Kidney glomerular epithelial cell (primary cell): ENCODE data around the gene ZNF830.
"Not testable (repeated sequence)": the region's sequence is repeated elsewhere in the genome, so short reads cannot be mapped to it uniquely, and the experiment has no call there.

Source experiments
- DNase-seq: peaks from one replicate; lab custom pipeline; 2025; lab: John Stamatoyannopoulos, UW

Gene ZNF830, protein sequence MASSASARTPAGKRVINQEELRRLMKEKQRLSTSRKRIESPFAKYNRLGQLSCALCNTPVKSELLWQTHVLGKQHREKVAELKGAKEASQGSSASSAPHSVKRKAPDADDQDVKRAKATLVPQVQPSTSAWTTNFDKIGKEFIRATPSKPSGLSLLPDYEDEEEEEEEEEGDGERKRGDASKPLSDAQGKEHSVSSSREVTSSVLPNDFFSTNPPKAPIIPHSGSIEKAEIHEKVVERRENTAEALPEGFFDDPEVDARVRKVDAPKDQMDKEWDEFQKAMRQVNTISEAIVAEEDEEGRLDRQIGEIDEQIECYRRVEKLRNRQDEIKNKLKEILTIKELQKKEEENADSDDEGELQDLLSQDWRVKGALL

DNA sequence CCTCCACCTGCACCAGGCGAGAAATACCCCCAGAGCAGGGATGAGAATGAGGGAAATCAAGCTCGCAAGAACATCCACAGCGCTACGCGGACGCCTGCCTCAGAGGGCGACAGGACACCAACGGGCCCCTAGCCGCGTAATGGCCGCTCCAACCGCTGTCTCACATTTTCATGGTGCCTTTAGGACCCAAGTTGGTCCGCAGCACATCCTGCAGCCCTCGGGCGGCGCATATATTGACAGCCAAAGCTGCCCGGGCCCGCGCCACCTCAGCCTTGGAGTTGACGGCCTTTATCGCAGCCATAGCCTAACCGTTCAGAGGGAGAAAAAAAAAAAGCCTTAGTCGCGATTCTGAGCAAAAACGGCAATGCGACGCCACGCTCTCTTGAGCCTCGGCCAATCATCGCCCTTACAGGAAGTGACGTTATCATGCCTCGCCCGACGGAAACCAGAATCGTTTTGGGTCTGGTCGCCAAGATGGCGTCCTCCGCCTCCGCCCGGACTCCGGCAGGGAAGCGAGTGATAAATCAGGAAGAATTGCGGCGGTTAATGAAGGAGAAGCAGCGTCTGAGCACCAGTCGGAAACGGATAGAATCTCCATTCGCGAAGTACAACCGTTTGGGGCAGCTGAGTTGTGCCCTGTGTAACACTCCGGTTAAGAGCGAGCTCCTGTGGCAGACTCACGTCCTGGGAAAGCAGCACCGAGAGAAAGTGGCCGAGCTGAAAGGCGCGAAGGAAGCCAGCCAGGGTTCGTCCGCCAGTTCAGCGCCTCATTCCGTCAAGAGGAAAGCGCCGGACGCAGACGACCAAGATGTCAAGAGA lies at the start of gene ZNF830, which contains the start of gene CCT6B:
TSS of gene ZNF830 (plus strand) at position 448 of the 819 bp plus-strand sequence. CDS start at position 475, 27 bp downstream.
TSS of gene CCT6B (minus strand) at position 368 of the 819 bp plus-strand sequence. CDS start at position 301, 67 bp downstream.
- DNase-seq, result peak; percentile 87

DNA sequence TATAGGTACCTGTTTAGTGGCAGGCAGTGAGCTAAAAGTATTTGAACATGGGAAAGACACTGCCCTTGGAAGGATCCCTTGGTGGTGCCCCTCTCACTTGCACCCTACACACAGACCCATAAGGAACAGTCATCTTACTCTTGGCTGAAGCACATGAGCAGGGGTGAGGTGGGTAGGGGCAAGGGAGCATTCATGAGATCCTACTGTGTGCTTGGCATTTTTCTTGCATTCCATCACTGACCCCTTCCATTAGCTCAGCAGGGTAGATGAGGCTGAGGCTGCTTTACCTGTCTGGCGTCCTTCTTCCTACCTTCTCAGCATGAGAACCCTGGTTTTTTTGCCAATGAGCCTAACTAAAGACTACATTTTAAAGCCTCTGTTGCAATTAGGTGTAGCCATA lies 48.3 kb upstream of the ZNF830 start:
- no peak for DNase-seq

DNA sequence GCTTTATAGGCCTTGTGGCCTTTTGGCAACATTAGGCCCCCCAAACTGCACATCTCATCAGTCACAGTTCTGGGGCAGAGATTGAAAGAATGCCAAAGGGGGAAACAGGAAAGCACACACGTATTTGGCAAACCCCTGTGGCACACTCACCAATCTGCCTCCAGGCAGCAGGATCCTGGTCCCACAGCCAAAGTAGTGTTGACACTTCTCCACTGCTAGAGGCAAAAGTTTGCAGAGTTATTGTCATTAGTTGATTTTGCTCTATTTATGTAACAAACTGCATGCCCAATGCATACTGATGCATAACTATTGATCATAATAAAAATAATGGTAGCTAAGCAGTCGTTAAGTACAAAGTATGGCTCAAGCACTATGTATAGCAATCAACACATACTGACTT lies 45.2 kb upstream of the ZNF830 start:
- no peak for DNase-seq

DNA sequence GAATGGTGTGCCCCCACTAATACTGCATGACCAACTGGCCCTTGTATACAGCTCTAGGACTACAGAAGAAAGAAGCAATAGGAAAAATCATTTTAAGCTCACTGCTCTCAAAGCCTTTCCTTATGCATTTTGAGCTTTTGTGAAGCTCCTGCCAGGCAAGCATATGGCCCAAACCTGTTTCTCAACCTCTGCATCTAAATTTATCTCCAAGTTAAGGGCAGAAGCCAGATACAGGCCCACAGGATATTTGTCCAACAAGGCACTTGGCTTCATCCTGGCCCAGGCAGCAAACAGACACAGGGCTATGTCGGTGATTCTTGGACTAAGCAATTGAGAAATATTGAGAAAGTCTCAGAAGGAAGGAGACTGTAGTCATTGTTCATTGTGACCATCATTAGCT lies 44.0 kb upstream of the ZNF830 start:
- no peak for DNase-seq

DNA sequence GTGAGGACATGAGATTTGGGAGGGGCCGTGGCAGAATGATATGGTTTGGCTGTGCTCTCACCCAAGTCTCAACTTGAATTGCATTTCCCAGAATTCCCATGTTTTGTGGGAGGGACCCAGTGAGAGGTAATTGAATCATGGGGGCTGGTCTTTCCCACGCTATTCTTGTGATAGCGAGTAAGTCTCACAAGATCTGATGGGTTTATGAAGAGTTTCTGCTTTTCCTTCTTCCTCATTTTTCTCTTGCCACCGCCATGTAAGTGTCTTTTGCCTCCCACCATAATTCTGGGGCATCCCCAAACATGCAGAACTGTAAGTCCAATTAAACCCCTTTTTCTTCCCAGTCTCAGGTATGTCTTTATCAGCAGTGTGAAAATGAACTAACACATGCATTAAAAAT lies 40.7 kb upstream of the ZNF830 start:
- no peak for DNase-seq

DNA sequence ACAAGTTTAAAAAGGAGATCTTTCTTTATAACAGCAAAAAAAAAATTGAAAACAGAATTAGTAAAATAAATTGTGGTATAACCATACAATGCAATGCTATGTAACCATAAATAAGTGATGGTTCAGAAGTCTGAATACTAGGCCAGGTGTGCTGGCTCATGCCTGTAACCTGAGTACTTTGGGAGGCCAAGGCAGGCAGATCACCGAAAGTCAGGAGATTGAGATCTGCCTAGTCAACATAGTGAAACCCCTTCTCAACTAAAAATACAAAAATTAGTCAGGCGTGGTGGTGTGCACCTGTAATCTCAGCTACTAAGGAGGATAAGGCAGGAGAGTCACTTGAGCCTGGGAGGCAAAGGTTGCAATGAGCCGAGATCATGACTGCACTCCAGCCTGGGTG lies 34.7 kb upstream of the ZNF830 start:
- DNase-seq, result no peak

DNA sequence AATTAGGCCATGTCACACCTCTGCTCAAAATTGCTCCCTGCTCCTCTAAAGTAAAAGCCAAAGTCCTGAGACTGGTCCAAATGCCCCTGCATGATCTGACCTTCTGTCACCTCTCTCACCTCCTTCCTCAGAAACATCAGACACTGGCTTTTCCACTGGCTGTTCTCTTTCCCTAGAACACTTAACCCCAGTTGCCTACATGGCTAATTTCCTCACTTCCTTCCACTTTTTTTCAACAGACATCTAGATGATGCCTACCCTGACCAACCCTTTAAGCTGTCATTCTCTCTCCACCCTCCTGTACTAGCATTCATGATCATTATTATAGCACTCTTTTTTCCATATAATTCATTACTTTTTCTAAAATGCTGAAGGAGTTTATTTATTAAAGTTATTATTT lies 31.1 kb upstream of the ZNF830 start:
- no peak for DNase-seq

DNA sequence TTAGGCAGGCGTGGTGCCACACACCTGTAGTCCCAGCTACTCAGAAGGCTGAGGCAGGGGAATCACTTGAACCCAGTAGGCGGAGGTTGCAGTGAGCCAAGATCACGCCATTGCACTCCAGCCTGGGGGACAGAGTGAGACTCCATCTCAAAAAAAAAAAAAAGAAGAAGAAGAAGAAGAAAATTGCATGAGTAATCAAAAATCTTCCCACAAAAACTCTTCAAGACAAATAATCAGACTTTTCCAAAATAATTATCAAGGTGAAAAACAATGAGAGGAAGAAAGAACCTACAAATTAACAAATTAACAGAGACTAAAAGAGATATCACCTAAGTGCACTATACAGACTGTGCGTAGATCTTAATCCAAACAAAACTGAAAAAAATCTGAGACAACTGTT lies 10.6 kb upstream of the ZNF830 start:
- not testable (repeated sequence) for DNase-seq

DNA sequence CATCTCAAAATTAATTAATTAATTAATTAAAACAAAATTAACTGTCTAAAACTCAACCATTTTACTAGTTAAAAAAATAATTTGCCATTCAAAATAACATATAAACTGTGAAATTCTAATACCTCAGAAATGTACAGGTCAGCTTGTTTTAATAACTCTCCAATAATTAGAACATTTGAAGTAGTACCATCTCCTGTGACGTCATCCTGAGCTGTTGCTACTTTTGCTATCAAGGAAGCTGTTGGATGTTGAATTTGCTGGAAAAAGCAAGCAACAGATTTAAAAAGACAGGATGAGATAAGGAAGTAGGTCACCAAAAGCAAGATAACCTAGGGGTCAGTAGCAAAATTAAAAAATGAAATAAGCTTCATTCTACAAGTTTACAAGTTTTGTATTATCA lies 2.9 kb upstream of the ZNF830 start:
- DNase-seq, result no peak

DNA sequence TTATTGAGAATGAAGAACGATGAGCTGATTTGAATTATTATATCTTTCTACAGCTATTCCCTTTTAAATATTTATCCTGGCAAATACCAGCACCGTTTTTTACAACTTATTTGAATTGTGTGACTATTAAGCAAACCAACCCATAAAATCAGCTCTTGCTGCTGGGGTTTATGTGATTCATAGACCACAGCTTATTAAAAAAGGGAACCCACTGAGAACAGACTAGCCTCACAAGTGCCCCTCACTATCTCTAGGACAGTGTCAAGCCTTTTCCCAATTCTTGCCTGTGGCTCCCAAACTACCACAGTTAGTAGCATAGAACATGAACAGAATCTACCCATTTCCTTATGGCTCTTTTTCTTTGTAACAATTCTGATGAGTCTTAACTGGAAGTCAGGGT lies 12.8 kb downstream of the ZNF830 start:
- no peak for DNase-seq

DNA sequence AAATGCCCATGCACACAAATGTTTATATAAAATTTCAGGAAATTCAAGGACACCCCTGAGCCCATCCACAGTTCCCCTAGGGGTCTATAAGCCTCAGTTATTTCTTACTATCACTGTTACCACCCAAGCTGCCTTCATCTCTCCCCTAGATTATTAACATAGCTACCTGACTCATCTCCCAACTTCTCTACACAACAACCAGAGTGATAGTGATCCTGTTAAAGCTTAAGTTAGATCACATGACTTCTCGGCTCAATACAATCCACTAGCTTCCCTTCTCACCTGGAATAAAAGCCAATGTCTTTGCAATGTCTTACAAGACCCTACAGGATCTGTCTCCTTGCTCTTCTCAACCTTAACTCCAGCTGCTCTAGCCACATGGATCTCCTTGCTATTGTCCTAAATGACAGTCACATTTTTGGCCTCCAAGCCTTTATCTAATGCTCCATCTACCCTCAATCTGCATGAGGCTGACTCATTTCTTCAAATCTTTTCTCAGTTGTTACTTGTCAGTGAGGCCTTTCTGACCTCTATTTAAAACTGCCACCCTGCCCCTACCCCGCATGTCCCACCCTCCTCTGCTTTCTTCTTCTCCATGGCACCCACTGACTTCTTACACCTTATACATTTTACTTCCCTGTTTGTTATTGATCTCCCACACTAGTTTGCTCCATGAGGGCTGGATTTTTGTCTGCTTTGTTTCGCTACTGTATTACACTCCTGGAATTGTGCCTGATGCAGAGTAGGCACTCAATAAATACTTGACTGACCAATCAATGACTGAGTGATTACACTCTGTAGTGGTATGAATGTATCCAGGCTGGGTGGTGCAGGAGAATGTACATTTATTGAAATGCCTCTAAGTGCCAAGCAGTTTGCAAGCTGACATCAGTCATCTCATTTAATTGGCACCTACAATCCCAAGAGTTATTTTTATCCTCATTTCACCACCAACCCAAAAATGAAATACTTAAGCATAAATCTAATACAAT lies 13.8 kb downstream of the ZNF830 start:
- DNase-seq, result no peak

DNA sequence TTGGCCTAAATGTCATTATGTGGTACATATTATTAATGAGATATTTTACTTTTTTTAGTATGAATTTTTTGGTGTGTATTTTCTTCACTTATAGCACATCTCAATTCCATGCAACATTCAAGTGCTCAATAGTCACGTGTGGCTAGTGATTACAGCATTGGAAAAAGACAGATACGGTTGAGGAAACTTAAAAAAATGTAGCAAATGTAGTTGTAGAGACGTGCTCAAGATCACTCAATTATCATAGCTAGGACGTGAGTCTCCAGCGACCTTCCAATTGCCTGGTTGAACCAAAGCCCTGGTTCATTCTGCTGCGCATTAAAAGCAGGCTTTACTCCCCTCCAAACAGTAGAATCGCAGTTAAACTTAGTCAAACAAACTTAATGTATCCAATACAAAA lies 17.8 kb downstream of the ZNF830 start:
- DNase-seq, result no peak

DNA sequence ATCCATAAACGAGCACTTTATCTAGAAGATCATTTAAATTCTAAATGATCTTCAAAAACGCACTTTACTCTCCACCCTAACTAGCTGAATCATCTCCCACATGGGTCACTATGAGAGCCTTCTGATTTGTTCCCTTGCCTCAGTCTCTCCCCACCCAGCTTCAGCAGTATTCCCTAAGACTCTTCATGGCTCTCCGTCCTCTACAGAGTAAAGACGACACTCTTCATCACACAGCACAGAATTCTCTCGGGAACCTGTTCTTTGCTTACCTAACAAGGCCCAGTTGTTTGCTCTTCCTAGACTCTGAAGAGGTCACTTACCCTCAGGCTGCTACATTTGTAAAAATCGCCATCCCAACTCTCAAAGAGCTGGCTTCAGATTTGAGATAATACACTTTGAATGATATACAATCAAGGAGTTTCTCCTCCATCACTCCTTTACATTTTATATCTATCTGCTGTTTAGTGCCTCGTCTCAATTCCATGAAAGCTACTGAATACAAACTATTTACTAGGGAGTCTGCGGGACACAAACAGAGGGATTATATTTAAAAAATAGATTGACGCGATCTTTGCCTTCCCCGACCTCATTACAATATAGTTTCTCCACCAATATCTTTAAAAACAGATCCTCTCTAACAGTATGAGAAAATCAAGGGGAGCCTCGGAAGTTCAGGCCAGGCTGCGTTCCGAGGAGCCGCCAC lies 18.5 kb downstream of the ZNF830 start:
- no peak for DNase-seq

DNA sequence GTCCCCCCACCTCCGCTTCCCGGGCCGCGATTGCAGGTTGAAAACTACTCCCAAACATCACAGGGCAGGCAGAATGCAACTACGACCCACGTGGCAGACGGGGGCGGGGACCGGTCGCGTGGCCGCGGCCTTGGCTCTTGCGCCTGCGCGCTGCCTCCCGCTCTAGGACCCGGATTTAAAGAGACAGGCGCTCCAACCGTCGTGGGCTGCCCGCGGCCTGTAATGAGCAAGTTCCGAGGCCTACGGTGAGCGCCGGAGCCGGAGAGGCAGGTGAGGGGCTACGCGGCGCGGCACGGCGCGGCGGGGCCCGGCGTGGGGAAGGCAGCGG lies 19.0 kb downstream of the ZNF830 start, which contains the start of gene LIG3:
TSS of gene LIG3 (plus strand) at position 160 of the 328 bp plus-strand sequence. CDS start 2,494 bp downstream, outside the sequence.
- DNase-seq, result peak; percentile 89

DNA sequence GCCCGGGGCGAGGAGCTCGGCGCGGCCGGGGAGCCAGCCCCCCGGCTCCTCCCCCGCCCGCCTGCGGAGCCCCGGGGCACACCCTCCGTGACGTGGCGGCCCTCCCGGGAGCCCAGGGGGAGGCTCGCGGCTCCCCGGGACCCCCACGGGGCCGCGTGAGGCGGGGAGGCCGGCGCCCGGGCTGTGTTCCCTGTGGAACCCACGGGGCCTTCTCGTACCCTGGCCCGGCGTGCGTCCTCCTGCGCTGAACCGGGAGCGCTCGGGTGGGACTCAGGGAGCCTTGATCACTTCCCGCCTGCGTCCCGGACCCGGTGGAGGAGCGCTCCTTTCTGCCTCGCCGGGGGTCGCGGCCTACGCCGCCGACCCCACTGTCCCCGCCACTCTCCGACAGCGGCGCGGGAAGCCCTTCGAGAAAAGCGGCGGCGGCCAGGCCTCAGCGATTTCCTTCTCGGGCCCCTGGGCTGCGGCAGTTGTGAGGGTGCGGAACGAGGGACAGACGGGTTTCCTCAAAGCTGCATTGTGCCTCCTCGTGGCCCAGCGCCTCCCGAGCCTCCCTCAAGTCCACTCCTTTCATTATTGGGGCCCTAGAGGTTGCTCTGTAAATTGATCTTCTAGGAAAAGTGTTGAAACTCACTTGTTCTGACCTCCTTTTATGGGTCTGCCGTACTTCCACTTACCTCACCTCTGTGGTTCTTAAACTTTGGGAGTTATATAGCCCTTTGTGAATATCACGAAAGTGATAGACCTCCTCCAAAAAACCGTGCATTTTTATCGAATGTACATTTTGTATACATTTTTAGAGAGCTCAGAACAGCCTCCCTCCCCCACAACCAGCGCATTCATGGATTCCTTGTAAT lies 19.6 kb downstream of the ZNF830 start:
- peak; percentile 40 for DNase-seq

DNA sequence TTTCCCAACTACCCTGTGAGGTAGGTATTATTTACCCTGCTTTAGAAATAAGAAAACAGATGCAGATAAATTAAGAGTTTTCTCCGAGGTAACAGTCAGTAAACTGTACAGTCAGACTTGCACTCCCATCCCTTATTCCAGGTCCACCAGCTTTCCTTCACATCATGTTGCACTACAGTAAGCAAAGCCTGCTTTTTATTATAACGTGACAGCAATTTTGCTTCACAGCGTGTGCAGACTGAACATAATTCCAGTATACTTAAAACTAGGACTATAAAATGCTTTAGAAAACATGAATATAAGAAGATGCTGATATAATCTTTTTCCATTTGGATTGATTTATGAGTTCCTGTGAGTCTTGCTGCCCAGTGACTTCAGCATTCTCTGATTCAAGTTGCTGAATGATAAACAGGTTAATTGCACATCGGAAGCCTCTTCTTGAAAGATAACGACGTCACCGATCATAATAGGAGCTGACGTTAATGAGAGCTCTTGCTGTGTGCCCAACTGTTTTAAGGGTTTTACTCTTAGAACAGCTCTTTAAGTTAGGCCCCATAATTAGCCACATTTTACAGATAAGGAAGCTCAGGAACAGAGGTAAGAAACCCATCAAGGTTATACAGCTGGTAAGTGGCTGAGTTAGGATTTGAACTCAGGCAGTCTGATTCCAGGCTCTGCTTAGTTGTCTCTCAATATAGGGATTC lies 20.4 kb downstream of the ZNF830 start:
- peak; percentile 48 for DNase-seq

DNA sequence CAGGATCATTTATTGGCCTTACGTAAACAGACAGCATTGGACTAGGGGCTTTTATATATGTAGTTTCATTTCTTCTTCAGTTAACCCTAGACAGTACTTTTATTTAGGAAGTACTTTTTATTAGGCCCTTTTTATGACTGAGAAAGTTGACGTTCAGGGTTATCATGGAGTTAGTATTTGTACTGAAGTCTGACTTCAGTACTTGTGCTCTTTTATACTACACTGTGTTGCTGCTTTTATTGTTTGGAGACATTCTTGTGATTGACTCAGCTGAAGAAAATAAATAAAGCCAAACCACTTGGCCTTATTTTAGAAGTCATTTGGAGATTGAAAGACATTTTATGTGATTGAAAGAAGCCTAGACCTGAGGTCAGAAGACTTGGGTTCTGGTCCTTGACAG lies 25.9 kb downstream of the ZNF830 start:
- DNase-seq, result no peak

DNA sequence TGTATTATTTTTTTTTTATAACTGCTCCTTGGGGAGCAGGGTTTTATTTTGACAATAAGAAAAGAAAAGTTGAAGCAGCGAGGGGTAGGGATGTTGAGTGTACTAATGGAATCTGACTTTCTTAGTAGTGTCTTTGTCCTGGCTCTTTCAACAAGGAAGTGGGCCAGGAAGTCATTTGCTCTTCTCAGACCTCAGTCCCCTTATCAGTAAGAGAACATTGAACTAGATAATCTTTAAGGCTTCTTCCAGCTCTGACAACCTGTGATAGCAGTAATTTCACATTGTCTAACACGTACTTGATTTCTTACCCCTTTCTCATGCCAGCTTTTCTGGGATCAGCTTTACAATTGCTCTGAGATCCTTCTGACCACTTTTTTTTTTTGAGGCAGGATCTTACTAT lies 27.3 kb downstream of the ZNF830 start:
- no peak for DNase-seq

DNA sequence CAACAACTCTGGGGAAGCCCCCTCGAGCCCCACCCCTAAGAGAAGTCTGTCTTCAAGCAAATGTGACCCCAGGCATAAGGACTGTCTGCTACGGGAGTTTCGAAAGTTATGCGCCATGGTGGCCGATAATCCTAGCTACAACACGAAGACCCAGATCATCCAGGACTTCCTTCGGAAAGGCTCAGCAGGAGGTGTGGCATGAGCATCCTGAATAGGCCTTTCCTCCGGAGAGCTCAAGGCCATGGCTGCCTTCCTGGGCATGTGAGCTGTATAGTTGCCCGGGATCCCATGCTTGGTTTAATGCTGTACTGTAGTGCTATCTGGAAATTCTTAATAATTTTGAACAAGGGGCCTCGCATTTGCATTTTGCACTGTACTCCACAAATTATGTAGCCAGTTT lies 28.1 kb downstream of the ZNF830 start:
- DNase-seq, result no peak

DNA sequence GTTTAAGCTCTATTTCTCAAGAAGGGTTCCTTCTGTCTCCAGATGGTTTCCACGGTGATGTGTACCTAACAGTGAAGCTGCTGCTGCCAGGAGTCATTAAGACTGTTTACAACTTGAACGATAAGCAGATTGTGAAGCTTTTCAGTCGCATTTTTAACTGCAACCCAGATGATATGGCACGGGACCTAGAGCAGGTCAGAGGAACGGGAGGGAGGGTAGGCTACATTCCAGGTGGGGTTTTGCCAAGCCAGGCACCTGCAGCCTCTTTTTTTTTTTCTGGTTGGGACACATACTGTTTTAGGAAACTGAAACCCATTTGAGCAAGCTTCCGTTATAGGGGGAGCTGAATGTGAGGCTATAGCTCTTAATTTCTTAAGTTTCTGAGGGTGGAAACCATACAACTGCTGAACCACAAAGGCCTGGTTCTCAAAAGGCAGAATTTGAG lies 29.6 kb downstream of the ZNF830 start:
- no peak for DNase-seq
